Skin of body (tissue), 2 donors: Measurements from ENCODE around the gene HSP90AB1. TPM values are rescaled to one million over a fixed set of nuclear protein-coding genes. Genes with fewer than 3 reads are reported as not detected.
"Not testable (repeated sequence)": the region's sequence is repeated elsewhere in the genome, so short reads cannot be mapped to it uniquely, and the experiment has no call there.

Experiments used
- DNase-seq: peaks from one replicate; lab custom pipeline; 2025; lab: John Stamatoyannopoulos, UW
- total RNA-seq: library from RNA; depleted of rRNA; stranded (reverse); fragments of >200 nt; gene quantifications from one replicate; pipeline ENCODE4 v1.2.3, GENCODE V29; 2014

Gene HSP90AB1
- total RNA-seq, 1 donor from 2014 or later, result 326 TPM

DNA sequence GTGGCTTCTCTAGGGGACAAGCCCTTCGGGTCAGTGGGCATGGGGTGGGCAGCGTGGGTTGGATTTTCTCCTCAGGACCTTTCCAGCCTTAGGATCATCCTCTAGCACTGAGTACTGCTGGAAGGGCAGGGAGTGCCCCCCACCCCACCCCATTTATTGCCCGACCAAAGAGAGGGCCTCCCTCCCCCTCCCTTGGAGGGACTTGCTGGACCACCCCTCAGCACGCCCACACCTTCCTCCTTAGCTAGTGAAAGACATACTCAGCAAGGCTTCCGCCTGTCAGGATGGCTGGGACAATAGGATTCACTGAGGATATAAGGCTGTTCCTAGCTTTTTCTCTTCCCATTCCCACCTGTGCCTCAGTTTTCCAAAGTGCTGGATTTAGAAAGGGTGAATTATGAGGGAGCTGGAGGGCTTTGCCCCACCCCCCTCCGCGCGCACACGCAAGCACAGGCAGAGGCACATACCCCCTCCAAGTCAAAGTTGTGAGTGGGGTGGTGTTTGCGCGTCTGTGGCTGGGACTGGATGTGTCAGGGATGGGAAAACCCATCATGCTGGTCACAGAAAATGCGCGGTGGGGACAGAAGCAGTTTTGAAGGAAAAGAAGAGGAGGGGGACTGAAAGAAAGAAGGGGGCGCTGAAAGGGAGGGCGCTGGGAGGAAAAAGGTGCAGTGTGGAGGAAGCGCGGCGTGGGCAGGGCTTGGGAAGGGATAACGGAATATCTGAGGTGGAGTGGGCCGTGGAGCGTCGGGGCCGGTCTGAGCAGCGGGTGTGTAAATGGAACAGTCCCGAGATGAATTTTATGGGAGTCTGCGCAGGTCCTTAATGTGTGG, 24.2 kb upstream of the HSP90AB1 start:
- DNase-seq, result no peak

DNA sequence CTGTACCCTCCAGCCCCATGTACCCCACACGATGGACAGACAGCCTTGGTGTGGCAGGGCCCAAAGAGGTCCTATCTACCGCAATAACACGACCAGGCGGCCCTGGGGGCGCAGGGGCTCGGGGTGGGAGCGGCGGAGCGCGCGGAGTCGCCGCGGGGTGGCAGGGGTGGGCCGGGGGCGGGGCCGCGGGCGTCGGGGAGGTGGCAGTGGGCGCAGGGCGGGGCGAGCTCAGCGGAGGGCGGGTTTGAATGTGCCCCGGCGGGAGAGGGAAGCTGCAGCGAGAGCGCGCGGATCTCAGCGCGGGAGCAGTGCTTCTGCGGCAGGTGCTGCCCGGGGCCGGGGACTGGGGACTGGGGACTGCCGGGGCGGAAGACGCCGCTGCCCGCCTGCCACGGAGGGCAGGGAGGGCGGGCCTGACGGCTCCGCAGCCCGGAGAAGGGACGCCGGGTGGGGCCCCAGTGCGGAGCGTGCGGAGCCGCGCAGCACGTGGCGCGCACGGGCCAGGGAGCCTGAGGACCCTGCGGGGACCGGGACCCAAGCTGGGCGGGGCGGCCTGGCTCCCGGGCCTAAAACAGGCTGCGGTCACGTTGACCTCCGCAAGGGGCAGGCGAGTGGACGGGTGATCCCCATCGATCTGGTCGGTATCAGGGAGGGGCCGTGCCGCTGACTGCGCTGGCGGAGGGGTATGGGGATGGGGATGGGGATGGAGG, 23.4 kb upstream of the HSP90AB1 start, which contains the start of gene SLC29A1:
SLC29A1 (plus strand) TSS at position 277 of the 710 bp plus-strand sequence. CDS start 3,719 bp downstream, outside the sequence.
- DNase-seq, result peak; percentile 39

DNA sequence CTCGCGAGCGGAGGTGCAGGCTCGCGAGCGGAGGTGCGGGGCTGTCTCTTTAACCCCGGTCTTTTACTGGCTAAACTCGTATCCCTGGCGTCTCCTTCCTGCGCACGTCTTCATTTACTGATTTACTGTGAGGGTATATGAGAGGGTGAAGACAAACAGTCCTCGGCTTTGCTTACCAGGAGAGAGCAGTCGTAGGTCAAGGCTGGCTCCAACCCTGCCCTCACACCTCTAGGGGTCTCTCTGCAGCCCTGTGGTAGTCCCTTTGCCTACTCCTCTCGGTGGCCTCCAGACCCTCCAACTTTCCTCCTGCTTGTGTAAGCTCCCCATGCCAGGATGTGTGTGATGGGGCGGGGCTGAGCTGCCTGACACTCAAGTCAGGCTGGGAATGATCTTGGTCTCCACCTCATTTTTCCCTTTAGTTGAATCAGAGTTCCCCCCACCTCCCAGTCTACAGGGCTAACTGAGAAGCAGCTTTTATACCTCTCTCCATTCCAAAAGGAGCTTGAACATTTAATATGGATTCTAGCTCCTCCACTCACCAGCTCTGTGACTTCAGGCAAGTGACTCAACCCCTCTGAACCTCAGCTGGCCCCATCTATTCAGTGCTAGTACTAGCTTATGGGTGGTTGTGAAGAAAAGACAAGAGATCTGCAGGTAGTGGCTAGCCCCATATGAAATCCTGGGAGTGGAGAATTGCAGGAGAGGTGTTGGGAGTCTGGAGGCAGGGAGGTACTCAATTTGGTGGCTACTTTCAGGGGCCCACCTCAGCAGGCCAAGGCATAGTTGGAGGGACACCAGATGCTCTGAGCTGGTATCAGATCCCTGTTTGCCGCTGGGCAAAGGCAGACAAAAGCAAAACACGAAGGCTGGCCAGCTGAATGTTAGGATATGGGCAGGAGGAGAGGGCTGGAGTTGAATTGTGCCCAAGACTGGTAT, 22.6 kb upstream of the HSP90AB1 start:
- no peak for DNase-seq

DNA sequence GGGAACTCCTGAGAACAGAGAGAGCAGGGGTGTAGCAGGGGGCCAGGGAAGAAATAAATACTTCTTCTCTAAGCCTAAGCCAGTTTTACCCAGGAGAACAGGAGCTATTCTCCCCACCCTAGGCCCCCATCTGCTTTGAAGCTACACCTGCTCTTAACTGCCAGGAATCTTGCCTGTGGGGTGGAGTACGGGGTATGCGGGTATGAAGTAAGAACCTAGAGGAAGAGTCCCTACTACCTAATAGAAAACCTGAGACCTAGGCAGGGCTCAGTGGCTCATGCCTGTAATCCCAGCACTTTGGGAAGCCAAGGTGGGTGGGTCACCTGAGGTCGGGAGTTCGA, 22.0 kb upstream of the HSP90AB1 start:
- DNase-seq, result no peak

DNA sequence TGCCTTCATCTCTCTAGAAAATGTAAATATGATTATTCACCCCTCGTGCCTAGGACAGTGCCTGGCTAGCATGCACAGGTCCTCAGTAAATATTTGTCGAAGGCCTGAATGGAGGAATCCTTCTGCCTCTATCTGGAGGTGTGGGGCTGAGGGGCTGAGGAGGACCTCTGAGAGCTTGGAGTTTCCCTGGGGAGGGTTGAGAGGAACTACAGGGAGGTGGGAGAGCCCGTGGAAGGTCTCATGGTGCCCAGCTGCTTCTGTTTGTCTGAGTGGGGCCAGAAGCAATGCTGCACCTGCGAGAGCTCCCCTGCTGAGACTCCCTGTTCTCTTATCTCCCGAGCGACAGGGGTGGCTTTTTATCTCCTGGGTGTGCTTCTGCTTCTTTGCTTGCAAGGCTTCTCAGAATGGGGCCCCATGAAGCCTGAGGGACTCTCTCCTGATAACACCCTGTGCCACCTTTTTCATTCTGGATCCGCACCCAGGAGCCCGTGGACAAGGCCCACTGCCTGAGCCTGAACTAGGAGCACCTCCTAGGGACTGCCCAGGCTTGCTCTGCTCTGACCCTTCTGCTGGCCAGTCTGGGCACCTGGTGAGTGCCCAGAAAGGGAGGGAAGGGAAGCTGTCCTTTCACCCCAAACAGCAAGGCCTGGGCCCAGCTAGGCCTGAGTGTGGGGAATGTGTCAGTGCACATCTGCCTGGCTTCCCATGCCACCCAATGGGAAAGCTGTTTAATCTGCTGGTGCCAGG, 21.1 kb upstream of the HSP90AB1 start:
- DNase-seq, result no peak

DNA sequence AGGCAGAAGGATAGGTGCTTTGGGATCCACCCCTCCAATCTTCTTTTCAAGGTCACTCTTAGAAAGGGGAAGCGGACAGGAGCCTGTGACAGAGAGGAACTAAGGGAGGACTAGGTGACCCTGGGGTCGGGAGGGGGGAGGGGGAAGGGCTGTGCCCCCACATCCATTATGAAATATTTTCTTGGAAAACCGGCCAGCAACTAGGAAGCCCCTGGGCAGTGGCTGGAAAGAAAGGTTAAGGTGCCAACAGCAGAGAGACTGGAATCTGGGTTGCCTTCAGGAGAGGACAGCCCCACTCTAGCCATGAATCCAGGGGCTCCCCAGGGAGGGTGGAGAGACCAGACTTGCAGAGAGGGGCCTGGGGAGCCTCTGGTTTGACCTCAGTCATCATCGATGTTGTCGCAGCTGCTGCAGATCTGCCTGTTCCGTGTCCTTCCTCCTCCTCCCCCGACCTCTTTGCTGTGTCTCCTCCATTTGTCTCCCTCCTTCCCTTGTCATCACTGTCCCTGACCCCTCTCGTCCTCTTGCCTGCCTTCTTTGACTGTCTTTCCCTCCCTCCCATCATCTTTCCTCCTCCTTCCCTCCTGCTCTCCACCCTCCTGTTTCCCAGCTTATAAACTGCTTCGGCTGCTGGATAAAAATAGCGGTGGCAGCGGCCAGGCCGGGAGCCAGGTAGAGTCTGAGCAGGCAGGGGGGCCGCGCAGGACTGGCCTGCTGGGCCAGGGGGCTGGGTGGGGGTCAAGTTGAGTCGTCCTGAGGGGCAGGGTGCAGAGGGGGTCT, 20.3 kb upstream of the HSP90AB1 start:
- no peak for DNase-seq

DNA sequence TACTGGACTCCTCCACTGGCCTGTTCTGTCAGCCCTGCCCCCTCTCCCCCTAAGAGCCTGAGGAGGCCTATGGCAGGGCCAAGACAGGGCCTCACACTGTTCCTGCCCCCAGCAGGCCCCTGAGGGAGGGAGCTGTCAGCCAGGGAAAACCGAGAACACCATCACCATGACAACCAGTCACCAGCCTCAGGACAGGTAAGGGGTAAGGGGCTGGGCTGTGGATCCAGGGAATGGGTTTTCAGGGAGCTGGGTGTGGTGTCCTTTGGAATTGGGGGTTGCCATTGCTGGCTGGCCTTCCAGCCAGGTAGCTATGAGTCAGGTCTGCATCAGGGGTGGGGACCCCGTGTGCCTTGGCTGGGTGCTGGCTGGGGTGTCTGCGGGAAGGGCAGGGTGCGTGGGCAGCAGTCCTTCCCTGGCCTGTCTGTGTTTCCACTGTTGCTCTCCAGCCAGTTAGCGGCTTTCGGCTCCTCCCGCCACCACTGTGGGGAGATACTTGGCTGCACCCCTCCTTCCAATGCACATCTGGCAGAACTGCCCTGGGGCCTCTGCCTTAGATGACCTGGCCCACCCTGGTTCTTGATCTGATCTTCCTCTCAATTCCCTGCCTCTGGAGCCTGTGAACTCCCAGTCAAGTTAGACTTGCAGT, 19.6 kb upstream of the HSP90AB1 start:
- no peak for DNase-seq

DNA sequence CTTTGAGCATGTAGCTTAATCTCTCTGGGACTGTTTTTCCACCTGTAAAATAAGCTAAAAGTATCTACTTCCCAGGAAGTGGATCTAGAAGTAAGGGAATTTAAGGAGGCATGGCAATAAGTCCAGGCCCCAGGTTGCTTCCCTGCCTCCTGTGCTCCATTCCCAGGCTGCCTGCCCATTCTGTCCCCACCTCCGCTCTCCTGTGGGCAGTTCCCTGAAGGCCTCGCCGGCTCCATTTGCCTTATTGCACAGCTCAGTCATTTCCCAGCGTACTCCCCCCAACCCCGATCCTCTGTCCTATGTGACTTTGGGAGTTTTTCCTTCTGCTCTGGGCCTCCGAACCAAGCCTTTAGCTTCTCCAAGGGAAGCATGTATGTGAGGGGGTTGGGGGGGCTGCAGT, 18.9 kb upstream of the HSP90AB1 start:
- no peak for DNase-seq

DNA sequence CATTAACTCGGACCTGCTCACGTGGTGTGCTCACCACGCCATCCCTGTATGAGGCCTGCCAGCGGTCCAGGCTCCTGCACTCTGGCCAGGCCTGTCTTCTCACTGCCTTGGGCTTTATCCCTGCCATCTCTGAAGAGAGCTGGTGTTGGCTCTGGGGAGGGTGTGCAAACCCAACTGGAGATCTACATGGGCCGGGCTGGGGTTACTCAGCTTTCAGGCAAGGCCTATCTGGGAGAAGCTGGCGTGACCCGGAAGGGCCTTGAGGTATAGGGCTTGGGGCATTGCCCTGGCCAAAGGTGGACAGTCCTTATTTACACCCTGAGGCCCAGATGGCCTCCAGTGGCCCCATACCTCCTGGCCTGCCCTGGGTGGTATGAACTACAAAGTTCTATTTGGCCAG, 18.5 kb upstream of the HSP90AB1 start:
- no peak for DNase-seq

DNA sequence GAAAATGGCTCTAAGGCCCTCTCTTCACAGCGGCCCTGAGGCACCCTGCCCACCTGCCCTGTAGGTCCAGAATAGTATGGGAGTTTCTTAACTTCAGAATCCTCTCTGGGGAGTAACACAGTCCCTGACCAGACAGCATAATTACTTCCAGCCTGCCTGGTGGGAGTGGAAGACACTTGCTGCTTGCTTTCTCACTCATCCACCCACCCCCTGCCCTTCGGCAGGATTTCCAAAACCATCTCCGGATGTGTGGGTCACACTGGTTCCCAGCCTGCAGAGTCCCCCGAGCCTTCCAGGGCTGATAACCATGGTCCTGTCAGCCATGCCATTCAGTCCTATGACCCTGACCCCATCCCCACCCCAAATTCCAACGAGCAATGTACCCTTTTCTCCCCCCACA, 18.1 kb upstream of the HSP90AB1 start:
- DNase-seq, result no peak

DNA sequence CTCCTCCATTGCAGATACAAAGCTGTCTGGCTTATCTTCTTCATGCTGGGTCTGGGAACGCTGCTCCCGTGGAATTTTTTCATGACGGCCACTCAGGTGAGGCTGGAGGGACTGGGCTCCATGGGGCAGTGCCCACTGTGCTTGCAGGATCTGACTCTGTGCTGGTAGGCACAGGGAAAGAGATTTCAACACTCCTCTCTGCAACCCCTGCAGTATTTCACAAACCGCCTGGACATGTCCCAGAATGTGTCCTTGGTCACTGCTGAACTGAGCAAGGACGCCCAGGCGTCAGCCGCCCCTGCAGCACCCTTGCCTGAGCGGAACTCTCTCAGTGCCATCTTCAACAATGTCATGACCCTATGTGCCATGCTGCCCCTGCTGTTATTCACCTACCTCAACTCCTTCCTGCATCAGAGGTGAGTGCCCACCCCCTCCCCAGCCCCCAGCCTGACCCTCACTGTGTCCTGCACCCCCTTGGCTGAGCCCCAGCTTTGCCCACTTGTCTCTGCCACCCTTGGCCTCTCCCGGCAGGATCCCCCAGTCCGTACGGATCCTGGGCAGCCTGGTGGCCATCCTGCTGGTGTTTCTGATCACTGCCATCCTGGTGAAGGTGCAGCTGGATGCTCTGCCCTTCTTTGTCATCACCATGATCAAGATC, 17.4 kb upstream of the HSP90AB1 start:
- no peak for DNase-seq

DNA sequence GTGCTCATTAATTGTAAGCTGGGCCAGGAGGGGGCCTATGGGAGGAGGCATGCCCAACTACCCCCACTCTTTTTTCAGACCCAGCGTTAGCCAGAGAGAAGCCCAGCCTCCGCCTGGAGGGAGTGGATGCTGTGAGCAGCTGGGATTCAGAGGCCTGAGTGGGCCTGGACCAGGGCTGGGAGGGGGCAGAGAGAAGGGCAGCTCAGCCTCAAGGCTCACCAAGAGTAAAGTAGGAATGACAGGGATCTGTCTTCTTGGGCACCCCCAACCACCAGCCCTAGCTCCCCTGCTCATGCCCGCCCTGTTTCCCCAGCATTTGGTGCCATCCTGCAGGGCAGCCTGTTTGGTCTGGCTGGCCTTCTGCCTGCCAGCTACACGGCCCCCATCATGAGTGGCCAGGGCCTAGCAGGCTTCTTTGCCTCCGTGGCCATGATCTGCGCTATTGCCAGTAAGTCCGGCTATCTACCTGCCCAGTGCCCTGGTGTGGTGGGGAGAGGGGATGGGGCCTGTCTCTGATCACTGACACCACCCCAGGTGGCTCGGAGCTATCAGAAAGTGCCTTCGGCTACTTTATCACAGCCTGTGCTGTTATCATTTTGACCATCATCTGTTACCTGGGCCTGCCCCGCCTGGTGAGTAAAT, 16.7 kb upstream of the HSP90AB1 start:
- no peak for DNase-seq

DNA sequence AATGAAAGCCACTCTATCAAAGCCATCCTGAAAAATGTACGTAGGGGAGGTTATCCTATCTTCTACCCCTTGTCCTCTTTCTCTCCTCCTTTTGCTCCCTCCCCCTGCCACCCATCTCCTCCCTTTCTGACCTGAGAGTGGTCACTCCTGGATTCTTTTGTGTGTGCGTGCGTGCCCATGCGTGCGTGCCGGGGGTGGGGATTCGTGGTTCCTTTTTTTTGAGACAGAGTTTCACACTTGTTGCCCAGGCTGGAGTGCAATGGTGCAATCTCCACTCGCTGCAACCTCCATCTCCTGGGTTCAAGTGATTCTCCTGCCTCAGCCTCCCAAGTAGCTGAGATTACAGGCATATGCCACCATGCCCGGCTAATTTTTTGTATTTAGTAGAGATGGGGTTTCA, 15.5 kb upstream of the HSP90AB1 start:
- DNase-seq, result not testable (repeated sequence)

DNA sequence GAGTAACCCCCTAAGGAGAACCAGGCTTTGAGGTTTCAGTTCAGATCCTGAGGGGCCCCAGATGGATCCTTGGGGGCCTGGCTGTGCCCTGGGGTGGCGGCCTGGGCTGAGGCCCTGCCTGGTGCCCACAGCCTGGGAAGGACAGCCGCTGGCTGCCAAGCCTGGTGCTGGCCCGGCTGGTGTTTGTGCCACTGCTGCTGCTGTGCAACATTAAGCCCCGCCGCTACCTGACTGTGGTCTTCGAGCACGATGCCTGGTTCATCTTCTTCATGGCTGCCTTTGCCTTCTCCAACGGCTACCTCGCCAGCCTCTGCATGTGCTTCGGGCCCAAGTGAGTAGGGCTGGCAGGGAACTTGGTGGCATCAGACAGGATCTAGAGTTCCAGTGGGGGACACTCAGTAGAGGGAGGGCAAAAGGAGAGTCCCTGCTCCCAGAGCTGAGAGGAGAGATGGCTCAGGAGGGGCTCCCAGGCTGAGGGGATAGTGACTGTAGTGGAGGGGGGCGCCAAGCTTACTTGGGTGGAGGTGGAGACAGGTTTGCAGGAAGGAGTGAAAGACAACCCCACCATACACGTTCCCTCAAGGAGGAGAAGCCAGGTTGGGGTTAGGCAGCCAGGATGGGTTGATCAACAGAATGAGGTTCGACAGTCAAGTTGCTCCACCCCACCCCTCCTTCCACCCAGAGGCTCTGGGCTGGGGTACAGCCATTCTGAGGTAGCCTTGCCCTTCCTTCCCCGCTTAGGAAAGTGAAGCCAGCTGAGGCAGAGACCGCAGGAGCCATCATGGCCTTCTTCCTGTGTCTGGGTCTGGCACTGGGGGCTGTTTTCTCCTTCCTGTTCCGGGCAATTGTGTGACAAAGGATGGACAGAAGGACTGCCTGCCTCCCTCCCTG, 14.0 kb upstream of the HSP90AB1 start:
- no peak for DNase-seq

DNA sequence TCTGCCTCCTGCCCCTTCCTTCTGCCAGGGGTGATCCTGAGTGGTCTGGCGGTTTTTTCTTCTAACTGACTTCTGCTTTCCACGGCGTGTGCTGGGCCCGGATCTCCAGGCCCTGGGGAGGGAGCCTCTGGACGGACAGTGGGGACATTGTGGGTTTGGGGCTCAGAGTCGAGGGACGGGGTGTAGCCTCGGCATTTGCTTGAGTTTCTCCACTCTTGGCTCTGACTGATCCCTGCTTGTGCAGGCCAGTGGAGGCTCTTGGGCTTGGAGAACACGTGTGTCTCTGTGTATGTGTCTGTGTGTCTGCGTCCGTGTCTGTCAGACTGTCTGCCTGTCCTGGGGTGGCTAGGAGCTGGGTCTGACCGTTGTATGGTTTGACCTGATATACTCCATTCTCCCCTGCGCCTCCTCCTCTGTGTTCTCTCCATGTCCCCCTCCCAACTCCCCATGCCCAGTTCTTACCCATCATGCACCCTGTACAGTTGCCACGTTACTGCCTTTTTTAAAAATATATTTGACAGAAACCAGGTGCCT, 13.3 kb upstream of the HSP90AB1 start:
- no peak for DNase-seq

DNA sequence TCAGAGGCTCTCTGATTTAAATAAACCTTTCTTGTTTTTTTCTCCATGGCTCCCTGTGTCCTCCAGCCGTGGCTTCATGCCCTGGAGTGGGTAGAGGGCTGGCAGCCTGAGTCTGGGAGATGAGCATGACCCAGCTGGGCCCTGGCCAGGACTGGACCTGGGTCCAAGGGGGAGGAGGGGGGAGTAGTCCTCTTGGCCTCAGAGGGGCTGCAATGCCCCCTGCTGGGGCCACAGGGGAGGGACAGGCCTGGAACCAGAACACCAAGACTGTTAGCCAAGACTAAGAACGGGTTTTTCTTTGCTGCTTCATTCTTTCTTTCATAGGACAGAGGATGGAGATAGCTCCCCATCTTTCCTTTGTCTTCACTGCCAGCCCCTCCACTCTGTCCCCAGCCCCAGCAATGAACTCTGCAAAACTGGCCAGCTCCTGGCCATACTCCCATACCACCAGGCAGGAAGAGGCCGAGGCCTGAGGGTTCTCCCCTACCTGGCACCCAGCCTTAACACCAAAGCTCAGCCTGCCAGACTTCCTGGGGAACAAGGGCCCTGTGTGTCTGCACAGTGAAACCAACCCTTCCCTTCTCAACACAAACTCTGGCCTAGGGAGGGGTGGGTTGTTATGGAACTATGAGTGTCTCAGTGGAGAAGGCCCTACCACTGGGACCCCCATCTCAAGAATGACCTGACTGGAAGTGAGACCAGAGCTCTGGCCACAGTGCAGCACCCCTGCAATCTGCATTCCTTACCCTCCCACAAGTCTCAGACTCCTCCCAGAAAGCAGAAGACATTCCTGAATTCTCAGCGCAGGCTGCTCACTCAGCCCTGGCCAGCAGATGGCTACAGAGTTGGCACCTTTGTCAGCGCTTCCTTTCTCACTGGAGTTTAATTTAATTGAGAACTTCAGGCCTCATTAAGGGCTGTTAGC, 12.5 kb upstream of the HSP90AB1 start:
- DNase-seq, result peak; percentile 47
